Measurements from ENCODE around the gene LRP5.

GRCh38 chr11:68387840-68388239 is 75.4 kb downstream of the LRP5 start:
- no peak for TF ChIP-seq CTCF (IDR thresholded peaks at IDR 0.05)
- no peak for TF ChIP-seq POLR2A (IDR thresholded peaks at IDR 0.05)
- no peak for TF ChIP-seq POLR2AphosphoS5 (IDR thresholded peaks at IDR 0.05)
